Measurements from ENCODE around the gene UBE2G1.

The UBE2G1 gene

GRCh38 chr17:4317610-4318009, 48.9 kb downstream of the UBE2G1 start:
- no peak overlapping the region for H2AFZ ChIP-seq (ENCODE audit: low read depth, low read length)
- H3K9me3 ChIP-seq (ENCODE audit: insufficient read depth, low read length) = no peaks in the 10 kb centered on the region
- no peak overlapping the region for H3K9ac ChIP-seq (ENCODE audit: low read length)
- H3K79me2 ChIP-seq (ENCODE audit: low read length) = peaks cover 87% of the 10 kb centered on the region
- H3K4me2 ChIP-seq (ENCODE audit: low read length) = no peak overlapping the region
- H3K4me3 ChIP-seq (ENCODE audit: low read length) = no peak overlapping the region
- no peak for TF ChIP-seq CTCF (IDR thresholded peaks at IDR 0.05; ENCODE audit: low read depth, low read length)
- no peak for TF ChIP-seq EZH2phosphoT487 (IDR thresholded peaks at IDR 0.05; ENCODE audit: low read depth)
- H3K27ac ChIP-seq (ENCODE audit: low read length) = no peak overlapping the region
- no peaks in the 10 kb centered on the region for H3K27me3 ChIP-seq (ENCODE audit: low read depth, low read length)
- no peaks in the 10 kb centered on the region for H3K4me1 ChIP-seq (ENCODE audit: low read length)
- no peaks in the 10 kb centered on the region for H3K36me3 ChIP-seq (replicated peaks; ENCODE audit: low read depth, low read length)
- peaks cover 66% of the 10 kb centered on the region for H4K20me1 ChIP-seq (ENCODE audit: insufficient read depth, low read length)

- no peak overlapping the region for H2AFZ ChIP-seq (ENCODE audit: low read depth, low read length)
- H3K9ac ChIP-seq (ENCODE audit: low read length) = no peak overlapping the region
- H3K79me2 ChIP-seq (ENCODE audit: low read length) = peaks cover 86% of the 10 kb centered on the region
- TF ChIP-seq CTCF (IDR thresholded peaks at IDR 0.05; ENCODE audit: low read depth, low read length) (no peak), EZH2phosphoT487 (IDR thresholded peaks at IDR 0.05; ENCODE audit: low read depth) (no peak)
- no peaks in the 10 kb centered on the region for H3K4me1 ChIP-seq (ENCODE audit: low read length)
- H3K9me3 ChIP-seq (ENCODE audit: insufficient read depth, low read length) = no peaks in the 10 kb centered on the region
- H3K4me2 ChIP-seq (ENCODE audit: low read length) = no peak overlapping the region
- peaks cover 64% of the 10 kb centered on the region for H4K20me1 ChIP-seq (ENCODE audit: insufficient read depth, low read length)
- H3K4me3 ChIP-seq (ENCODE audit: low read length) = no peak overlapping the region
- H3K36me3 ChIP-seq (replicated peaks; ENCODE audit: low read depth, low read length) = no peaks in the 10 kb centered on the region
- H3K27ac ChIP-seq (ENCODE audit: low read length) = no peak overlapping the region
- no peaks in the 10 kb centered on the region for H3K27me3 ChIP-seq (ENCODE audit: low read depth, low read length)
These were observed 49.8 kb downstream of the UBE2G1 start for GRCh38 chr17:4316648-4317047.

GRCh38 chr17:4314618-4315017, 51.9 kb downstream of the UBE2G1 start:
- no peaks in the 10 kb centered on the region for H3K36me3 ChIP-seq (replicated peaks; ENCODE audit: low read depth, low read length)
- no peaks in the 10 kb centered on the region for H3K4me1 ChIP-seq (ENCODE audit: low read length)
- no peak overlapping the region for H3K4me2 ChIP-seq (ENCODE audit: low read length)
- H3K4me3 ChIP-seq (ENCODE audit: low read length) = no peak overlapping the region
- peaks cover 77% of the 10 kb centered on the region for H4K20me1 ChIP-seq (ENCODE audit: insufficient read depth, low read length)
- H3K27ac ChIP-seq (ENCODE audit: low read length) = no peak overlapping the region
- no peak overlapping the region for H3K9ac ChIP-seq (ENCODE audit: low read length)
- no peaks in the 10 kb centered on the region for H3K27me3 ChIP-seq (ENCODE audit: low read depth, low read length)
- TF ChIP-seq CTCF (IDR thresholded peaks at IDR 0.05; ENCODE audit: low read depth, low read length) (no peak), EZH2phosphoT487 (IDR thresholded peaks at IDR 0.05; ENCODE audit: low read depth) (no peak)
- peaks cover 91% of the 10 kb centered on the region for H3K79me2 ChIP-seq (ENCODE audit: low read length)
- no peaks in the 10 kb centered on the region for H3K9me3 ChIP-seq (ENCODE audit: insufficient read depth, low read length)
- H2AFZ ChIP-seq (ENCODE audit: low read depth, low read length) = no peak overlapping the region

GRCh38 chr17:4314179-4314578, 52.3 kb downstream of the UBE2G1 start:
- H3K36me3 ChIP-seq (replicated peaks; ENCODE audit: low read depth, low read length) = no peaks in the 10 kb centered on the region
- TF ChIP-seq EZH2phosphoT487 (IDR thresholded peaks at IDR 0.05; ENCODE audit: low read depth) = no peak
- no peak for TF ChIP-seq CTCF (IDR thresholded peaks at IDR 0.05; ENCODE audit: low read depth, low read length)
- no peak overlapping the region for H3K9ac ChIP-seq (ENCODE audit: low read length)
- H3K79me2 ChIP-seq (ENCODE audit: low read length) = peaks cover 91% of the 10 kb centered on the region
- no peaks in the 10 kb centered on the region for H3K4me1 ChIP-seq (ENCODE audit: low read length)
- H3K4me2 ChIP-seq (ENCODE audit: low read length) = no peak overlapping the region
- no peak overlapping the region for H3K4me3 ChIP-seq (ENCODE audit: low read length)
- H4K20me1 ChIP-seq (ENCODE audit: insufficient read depth, low read length) = peaks cover 77% of the 10 kb centered on the region
- H3K9me3 ChIP-seq (ENCODE audit: insufficient read depth, low read length) = no peaks in the 10 kb centered on the region
- H3K27ac ChIP-seq (ENCODE audit: low read length) = no peak overlapping the region
- no peak overlapping the region for H2AFZ ChIP-seq (ENCODE audit: low read depth, low read length)
- H3K27me3 ChIP-seq (ENCODE audit: low read depth, low read length) = no peaks in the 10 kb centered on the region

All from OCI-LY3 (cell line).